GM21360 (cell line): ENCODE measurements around the gene SEMA4G.

Experiments
- ATAC-seq: cut with Tn5 transposase; IDR thresholded peaks from one replicate; pipeline ENCODE4 v1.9.1; 2021; ENCODE audit warnings: mild to moderate bottlenecking, moderate library complexity; ENCODE audit not compliant: unreplicated experiment

The SEMA4G gene

GRCh38 chr10:100987685-100988049 is 18.4 kb downstream of the SEMA4G start:
- no peak for ATAC-seq

DNA sequence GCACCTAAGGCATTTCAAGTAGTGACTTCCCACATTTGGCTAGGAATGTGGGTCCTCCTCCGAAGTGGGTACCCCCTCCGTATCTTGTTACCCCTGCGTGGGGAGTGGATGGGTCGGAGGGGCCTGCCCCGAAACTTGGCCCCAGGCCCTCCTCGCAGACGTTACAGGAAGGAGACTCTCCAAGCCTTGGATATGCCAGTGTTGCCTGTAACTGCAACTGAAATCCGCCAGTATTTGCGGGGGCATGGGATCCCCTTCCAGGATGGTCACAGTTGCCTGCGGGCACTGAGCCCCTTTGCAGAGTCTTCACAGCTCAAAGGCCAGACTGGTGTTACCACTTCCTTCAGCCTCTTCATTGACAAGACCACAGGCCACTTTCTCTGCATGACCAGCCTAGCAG is 18.9 kb downstream of the SEMA4G start:
- no peak for ATAC-seq

DNA sequence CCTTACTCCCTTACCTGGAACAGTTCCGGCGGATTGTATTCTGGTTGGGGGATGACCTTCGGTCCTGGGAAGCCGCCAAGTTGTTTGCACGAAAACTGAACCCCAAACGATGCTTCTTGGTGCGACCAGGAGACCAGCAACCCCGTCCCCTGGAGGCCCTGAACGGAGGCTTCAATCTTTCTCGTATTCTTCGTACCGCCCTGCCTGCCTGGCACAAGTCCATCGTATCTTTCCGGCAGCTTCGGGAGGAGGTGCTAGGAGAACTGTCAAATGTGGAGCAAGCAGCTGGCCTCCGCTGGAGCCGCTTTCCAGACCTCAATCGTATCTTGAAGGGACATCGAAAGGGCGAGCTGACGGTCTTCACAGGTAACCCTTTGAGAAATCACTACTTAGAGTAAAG is 19.8 kb downstream of the SEMA4G start:
- no peak for ATAC-seq

DNA sequence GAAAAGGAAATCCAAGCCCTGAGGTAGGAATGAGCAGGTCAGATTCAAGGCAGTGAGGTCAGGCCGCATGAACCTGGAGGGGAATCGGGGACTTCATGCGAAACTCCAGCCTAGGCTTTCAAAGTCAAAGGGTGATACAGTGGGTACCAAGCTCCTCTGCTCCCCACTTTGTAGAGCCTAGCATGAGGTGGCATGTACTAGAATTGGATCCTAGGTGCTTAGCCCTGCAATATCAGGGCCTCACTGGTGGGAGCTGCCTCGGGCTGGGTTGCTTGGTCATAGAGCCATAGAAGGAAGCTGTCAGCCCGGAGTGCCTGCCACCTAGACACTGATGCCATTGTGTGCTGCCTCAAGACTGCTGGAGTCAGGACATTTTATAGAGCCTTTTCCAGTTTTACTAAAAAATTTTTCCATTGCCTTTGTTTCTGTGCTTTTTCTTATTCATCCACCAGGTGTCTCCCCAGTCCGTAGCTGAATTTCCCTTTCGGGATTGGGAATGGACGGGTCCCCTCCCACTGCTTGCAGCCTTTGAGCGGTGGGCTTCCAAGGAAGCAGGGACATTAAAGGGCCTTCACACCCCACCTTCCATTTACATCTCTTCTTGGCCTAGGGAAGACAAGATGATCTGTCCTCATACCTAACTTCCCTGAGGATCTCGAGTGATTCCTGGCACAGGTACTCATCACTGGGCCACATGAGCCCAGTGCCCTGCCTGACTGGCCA is 24.8 kb downstream of the SEMA4G start:
- no peak for ATAC-seq

DNA sequence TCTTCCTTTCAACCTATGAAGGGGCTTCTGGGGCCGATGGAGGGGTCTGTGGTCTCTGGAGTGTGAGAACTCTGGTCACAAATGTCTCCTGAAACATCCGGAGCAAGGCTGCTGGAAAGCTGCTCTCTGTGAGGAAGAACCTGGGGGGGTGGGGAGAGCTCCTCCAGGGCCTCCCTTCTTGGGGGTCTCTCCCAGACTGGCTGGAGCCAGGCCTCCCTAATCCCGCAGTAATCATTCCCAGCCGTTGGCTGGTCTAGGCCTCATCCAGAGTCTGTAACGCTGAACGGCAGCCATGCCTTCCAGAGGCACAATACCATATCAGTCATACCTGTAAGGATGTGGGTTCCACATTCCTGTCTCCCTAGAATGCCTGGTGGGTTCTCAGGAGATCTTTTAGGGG is 25.9 kb downstream of the SEMA4G start:
- no peak for ATAC-seq

- no peak for ATAC-seq
These were observed 27.5 kb downstream of the SEMA4G start for GRCh38 chr10:100996678-100997359.

DNA sequence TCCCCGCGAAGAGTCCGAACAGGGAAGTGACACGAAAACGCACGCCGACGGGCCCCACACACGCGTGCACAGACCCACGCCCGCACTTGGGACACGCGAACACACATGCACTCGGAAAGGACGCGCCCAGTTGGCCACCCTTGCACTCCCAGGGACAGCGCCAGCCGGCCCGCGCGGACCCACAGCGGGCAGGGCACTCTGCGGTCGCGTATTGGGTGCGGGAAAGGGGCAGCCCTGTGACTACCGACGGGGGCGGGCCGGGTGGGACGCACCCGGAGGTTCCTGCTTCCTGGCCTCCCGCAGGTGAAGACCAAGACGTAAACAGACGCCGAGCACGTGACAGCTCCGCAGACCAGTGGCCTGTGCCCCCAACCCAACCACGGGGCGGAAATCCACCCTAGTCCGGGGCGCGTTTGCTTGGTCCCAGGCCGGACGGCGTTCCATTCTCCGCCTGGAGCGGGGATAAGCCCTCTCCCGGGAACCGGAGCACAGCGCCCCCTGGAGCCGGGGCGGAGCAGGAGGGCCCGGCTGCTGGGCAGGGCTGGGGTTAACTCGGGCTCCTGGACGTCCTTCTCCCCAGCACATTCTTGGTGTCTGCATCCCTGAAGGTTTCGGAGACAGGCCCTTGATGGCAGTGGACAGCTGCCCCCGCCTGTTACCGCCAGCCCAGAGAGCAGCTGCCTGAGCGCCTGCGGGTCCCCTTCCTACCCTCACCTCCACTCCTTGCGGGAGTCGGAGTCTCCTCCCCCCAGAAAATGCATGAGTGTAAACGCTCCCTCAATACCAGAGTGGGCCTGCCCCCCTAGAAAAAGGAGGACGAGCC is 28.3 kb downstream of the SEMA4G start:
- peak; percentile 36 for ATAC-seq

- ATAC-seq = peak; percentile 19
These were observed 29.1 kb downstream of the SEMA4G start for GRCh38 chr10:100998183-100998990.

- ATAC-seq = no peak
These were observed 29.9 kb downstream of the SEMA4G start for GRCh38 chr10:100998991-100999741.

DNA sequence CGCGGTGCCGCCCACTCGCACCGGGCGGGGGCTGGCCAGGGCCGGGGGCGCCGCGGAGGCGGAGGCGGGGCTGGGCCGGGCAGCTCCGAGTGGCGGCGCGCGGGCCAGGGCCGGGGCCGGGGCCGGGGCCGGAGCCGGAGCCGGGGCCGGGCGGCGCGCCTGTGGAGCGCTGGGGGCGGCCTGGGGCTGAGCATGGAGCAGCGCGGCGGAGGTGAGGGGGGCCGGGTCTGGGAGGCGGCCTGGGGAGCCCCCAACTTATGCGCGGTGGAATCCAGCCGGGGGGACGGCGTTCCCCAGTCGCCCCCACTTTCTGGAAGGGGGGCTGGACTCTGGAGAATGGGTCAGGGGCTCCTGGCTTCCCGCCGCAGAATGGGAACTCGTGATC is 30.4 kb downstream of the SEMA4G start, which contains the start of gene LZTS2:
Gene LZTS2 (plus strand): TSS at position 67 of the 385 bp plus-strand sequence. CDS start 2,731 bp downstream, outside the sequence.
- no peak for ATAC-seq

DNA sequence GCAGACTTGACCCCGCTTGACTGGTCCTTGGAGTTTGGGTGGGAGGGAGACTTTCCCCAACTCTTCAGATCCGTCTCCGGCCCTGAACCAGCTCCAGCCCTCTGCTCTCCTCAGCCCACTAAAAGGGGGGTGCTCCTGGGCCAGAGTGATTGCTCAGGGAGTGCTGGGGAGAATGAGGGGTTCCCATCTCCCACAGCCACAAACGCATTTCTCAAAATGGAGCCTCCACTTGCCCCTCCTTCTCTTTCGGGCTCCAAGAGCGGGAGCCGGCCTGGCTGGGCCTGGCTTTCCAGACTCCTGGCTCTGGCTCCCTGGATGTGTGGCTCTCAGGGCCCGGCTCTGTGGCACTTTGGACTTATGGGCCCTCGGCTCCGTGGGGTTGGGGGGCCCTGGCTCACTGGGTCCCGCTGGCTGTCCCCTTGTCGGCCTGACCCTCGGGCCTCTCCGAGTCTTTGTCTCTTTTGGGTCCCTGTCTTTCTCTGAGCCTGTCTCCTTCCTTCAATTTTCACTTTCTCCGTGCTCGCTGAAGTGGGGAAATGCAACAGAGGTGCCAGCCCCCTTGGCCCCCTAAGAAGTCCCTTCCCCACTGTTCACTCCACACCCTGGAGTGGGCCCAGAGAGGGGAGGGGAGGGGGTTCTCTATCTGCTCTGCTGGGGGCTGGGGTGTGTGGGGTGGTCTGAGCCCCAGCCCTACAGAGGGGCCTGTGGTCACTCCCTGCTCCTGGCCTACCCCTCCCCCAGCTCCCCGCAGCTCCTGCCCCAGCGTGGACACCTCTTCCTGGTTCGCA is 31.0 kb downstream of the SEMA4G start:
- no peak for ATAC-seq

GRCh38 chr10:101000915-101001658 is 31.8 kb downstream of the SEMA4G start:
- no peak for ATAC-seq

DNA sequence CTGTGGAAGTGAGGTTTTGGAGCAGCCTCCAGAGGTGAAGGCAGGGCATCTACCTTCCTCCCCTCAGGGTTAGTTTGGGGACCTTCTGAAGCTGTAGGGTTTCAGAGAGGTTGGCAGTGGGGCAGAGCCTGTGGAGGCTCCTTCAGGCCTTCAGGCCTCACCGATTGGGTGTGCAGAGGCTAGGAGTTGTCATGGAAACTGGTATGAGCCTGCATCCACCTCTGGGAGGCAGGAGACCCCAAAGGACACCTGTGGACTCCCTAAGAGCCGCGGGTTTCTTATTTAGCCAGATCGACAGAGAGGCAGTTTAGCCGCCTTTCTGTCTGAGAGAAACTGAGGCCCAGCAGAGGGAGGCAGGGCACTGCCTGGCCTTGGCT is 32.3 kb downstream of the SEMA4G start:
- ATAC-seq = no peak

GRCh38 chr10:101002456-101002855 is 33.2 kb downstream of the SEMA4G start:
- ATAC-seq = no peak

DNA sequence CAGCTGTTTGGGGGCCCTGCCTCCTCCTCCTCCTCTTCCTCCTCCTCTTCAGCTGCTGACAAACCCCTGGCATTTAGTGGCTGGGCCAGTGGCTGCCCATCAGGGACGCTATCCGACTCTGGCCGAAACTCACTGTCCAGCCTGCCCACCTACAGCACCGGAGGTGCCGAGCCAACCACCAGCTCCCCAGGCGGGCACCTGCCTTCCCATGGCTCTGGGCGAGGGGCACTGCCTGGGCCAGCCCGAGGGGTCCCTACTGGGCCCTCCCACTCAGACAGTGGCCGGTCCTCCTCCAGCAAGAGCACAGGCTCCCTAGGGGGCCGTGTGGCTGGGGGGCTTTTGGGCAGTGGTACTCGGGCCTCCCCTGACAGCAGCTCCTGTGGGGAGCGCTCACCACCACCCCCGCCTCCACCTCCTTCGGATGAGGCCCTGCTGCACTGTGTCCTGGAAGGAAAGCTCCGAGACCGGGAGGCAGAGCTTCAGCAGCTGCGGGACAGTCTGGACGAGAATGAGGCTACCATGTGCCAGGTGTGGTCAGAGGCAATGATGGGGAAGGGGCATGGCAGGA is 34.4 kb downstream of the SEMA4G start:
- ATAC-seq = no peak

DNA sequence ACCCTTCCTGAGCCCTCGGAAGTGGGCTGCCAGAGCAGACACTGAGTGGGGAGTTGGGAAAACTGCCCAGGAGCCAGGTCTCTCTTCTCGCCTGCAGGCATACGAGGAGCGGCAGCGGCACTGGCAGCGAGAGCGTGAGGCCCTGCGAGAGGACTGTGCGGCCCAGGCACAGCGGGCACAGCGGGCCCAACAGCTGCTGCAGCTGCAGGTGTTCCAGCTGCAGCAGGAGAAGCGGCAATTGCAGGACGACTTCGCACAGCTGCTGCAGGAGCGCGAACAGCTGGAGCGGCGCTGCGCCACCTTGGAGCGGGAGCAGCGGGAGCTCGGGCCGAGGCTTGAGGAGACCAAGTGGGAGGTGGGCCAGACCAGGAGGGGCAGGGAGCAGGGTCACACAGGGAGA is 36.1 kb downstream of the SEMA4G start:
- ATAC-seq = no peak

DNA sequence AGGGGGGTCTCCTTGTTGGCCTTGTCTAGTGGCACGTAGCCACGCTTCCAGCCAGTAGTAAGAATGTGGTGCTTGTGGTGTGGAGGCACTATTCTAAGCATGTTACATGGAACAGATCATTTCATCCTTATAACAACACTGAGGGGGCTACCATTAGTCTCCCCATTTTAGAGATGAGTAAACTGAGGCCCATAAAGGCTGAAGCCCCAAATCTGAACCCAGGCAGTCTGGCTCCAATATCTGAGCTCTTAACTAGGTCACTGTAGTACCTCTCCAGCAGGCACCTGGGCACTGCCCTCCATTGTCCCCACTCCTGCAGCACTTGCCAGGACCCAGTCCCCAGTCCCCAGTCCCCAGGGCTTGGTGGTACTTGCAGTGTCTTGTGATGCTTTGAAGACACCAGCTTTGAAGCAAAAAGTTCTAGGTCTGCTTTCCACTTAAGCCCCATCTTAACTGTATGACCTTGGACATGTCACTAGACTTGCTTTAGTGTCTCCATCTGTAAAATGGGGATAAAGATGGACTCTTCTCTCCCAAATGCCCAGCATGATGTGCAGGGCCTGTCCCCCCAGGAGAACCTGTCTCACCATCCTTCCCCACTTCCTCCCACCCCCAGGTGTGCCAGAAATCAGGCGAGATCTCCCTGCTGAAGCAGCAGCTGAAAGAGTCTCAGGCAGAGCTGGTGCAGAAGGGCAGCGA is 36.7 kb downstream of the SEMA4G start:
- no peak for ATAC-seq

GRCh38 chr10:101006593-101007098 is 37.3 kb downstream of the SEMA4G start:
- ATAC-seq = no peak
